Retinal pigment epithelial cell (primary cell): Measurements from ENCODE around the gene CTTNBP2NL.

ENCODE experiments used
- DNase-seq: peaks from one replicate; pipeline ENCODE4 v3.0.0-alpha.2; 2010; ENCODE audit warnings: low read depth
- H3K4me3 ChIP-seq: 2 replicates; pipeline ENCODE4 v1.5.1; 2011; ENCODE audit warnings: mild to moderate bottlenecking, low read length, control low read depth, moderate library complexity
- TF ChIP-seq, protein P1 (sequence below): conservative IDR thresholded peaks from 2 replicates; pipeline ENCODE4 v1.5.1; 2011; ENCODE audit warnings: low read depth, low read length, control low read depth, inconsistent platforms

Gene CTTNBP2NL

DNA sequence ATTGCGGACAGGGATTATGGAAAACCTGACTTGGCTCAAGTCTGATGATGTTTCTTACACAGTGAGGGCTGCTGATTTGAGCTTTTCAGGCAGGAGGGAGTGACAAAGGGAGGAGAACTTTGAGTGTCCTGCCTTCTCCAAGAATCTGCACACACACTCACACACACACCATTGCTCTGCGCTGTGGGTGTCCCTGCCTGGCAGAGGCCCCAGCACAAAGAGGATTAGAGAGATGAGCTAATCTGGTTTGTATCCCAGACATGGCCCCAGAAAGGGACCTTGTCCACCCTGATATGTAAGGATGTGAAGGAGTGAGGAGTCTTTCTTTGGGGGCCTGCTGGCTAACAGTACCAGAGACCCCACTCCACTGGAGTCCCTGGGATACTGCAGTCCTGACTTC is 106.8 kb downstream of the CTTNBP2NL start:
- no peak for DNase-seq
- TF ChIP-seq, protein P1, sequence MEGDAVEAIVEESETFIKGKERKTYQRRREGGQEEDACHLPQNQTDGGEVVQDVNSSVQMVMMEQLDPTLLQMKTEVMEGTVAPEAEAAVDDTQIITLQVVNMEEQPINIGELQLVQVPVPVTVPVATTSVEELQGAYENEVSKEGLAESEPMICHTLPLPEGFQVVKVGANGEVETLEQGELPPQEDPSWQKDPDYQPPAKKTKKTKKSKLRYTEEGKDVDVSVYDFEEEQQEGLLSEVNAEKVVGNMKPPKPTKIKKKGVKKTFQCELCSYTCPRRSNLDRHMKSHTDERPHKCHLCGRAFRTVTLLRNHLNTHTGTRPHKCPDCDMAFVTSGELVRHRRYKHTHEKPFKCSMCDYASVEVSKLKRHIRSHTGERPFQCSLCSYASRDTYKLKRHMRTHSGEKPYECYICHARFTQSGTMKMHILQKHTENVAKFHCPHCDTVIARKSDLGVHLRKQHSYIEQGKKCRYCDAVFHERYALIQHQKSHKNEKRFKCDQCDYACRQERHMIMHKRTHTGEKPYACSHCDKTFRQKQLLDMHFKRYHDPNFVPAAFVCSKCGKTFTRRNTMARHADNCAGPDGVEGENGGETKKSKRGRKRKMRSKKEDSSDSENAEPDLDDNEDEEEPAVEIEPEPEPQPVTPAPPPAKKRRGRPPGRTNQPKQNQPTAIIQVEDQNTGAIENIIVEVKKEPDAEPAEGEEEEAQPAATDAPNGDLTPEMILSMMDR: no peak
- H3K4me3 ChIP-seq: no peak overlapping the region

GRCh38 chr1:112504001-112504660 is 108.1 kb downstream of the CTTNBP2NL start:
- no peak for DNase-seq
- TF ChIP-seq, protein P1: no peak
- H3K4me3 ChIP-seq: no peak overlapping the region

DNA sequence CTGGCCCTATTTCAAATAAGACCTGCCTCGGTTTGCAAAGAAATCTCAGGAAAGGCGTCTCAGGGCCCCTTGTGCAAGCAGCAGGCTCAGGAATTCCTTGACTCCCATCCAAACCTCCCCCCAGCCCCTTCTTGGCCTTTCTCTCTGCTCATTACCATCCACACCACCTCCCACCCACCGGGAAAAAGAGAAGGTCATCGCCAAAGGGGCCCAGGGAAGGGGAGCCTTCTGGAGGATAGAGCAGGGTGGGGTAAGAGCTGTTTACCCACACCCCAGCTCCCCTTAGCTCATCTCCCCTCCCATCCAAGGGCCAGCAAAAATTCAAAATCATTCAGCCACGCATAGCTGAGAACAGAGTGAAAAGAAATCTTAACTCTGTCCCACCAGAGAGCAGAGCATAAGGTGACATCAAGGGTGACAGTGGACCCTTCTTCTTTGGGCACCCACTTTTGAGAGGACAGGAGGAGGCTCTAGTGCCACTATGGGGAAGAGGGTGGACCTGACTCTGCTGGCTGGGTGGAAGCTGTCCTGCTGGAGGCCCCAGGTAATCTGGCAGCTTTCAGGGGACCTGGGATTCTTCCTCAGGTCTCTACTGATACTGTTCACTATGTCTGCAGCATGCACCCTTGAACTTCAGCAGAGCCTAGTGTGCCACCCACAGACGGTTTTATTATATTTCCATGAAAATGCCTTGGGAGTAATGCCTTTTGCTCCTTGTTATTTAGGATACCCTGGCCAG is 108.8 kb downstream of the CTTNBP2NL start:
- TF ChIP-seq, protein P1: no peak
- H3K4me3 ChIP-seq: no peak overlapping the region

GRCh38 chr1:112505400-112505785 is 109.4 kb downstream of the CTTNBP2NL start:
- no peak overlapping the region for H3K4me3 ChIP-seq
- no peak for DNase-seq
- TF ChIP-seq, protein P1: no peak

More for the DNA sequence above, 108.8 kb downstream of the CTTNBP2NL start:
- no peak for DNase-seq

DNA sequence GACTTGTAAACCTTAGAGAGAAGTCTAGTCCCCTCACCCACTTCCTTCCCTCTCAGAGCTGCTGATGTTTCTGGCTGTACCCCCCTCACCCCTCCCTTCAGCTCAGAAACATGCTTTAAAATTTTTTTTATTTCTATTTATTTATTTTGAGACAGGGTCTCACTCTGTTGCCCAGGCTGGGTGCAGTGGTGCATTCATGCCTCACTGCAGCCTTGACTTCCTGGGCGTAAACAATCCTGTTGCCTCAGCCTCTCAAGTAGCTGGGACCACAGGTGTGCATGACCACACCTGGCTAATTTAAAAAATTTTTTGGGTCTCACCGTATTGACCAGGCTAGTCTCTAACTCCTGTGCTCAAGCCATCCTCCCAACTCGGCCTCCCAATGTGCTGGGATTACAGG is 109.9 kb downstream of the CTTNBP2NL start:
- TF ChIP-seq, protein P1: no peak
- no peak for DNase-seq
- H3K4me3 ChIP-seq: no peak overlapping the region

GRCh38 chr1:112506306-112506705 is 110.3 kb downstream of the CTTNBP2NL start:
- DNase-seq: no peak
- H3K4me3 ChIP-seq: no peak overlapping the region
- TF ChIP-seq, protein P1: no peak

GRCh38 chr1:112506731-112507130 is 110.7 kb downstream of the CTTNBP2NL start:
- TF ChIP-seq, protein P1: no peak

More at GRCh38 chr1:112506731-112507130, 110.7 kb downstream of the CTTNBP2NL start:
- no peak for DNase-seq
- no peak overlapping the region for H3K4me3 ChIP-seq
